Chondrocyte (in vitro differentiated cells): ENCODE data around the gene ELF1. TPM values are rescaled to one million over a fixed set of nuclear protein-coding genes. Genes with fewer than 3 reads are reported as not detected.

Experiments
- DNase-seq: peaks from one replicate; pipeline ENCODE4 v3.0.0; 2021; ENCODE audit warnings: mixed read lengths, low spot score
- H3K27ac Mint-ChIP-seq: one replicate; pipeline ENCODE4 v1.8.0; 2021; ENCODE audit warnings: mild to moderate bottlenecking, moderate library complexity, mixed read lengths; ENCODE audit not compliant: unreplicated experiment
- H3K27me3 Mint-ChIP-seq: 2 replicates; pipeline ENCODE4 v1.8.0; 2021; ENCODE audit warnings: low read depth, mixed read lengths
- H3K36me3 Mint-ChIP-seq: 2 replicates; pipeline ENCODE4 v1.8.0; 2021; ENCODE audit warnings: low read depth, mixed read lengths
- H3K4me1 Mint-ChIP-seq: 2 replicates; pipeline ENCODE4 v1.8.0; 2021; ENCODE audit warnings: low read depth, mild to moderate bottlenecking, mixed read lengths
- H3K4me3 Mint-ChIP-seq: one replicate; pipeline ENCODE4 v1.8.0; 2021; ENCODE audit warnings: mild to moderate bottlenecking, moderate library complexity, mixed read lengths; ENCODE audit not compliant: unreplicated experiment
- H3K9me3 Mint-ChIP-seq: 2 replicates; pipeline ENCODE4 v1.8.0; 2021; ENCODE audit warnings: low read depth, mixed read lengths
- CTCF ChIP-seq: fragments of 200-600 bp; sonication (generic); IDR thresholded peaks from 2 replicates; pipeline ENCODE4 v1.5.0; 2021; ENCODE audit warnings: antibody characterized with exemption, mild to moderate bottlenecking, moderate library complexity
- total RNA-seq: library from RNA; stranded (reverse); gene quantifications from 3 replicates; pipeline ENCODE4 v1.2.1, GENCODE V29; 2021

The ELF1 gene
- total RNA-seq, 1 donor from 2014 or later: 45.8 TPM

- H3K4me1 Mint-ChIP-seq: peaks cover 27% of the 10 kb centered on the region
- no peaks in the 10 kb centered on the region for H3K9me3 Mint-ChIP-seq
- TF ChIP-seq CTCF: no peak
- no peaks in the 10 kb centered on the region for H3K27me3 Mint-ChIP-seq
- H3K27ac Mint-ChIP-seq: no peak overlapping the region
- no peak overlapping the region for H3K4me3 Mint-ChIP-seq
- DNase-seq: no peak
- H3K36me3 Mint-ChIP-seq: no peaks in the 10 kb centered on the region
Observed at GRCh38 chr13:40973409-40973808, 45.7 kb downstream of the ELF1 start.

GRCh38 chr13:40971321-40971720 is 47.8 kb downstream of the ELF1 start:
- DNase-seq: no peak
- Mint-ChIP-seq H3K36me3 (no peaks in the 10 kb centered on the region), H3K4me1 (peaks cover 19% of the 10 kb centered on the region), H3K27ac (no peak overlapping the region), H3K27me3 (no peaks in the 10 kb centered on the region), H3K4me3 (no peak overlapping the region), H3K9me3 (no peaks in the 10 kb centered on the region)
- TF ChIP-seq CTCF: no peak

GRCh38 chr13:40970803-40971202 is 48.3 kb downstream of the ELF1 start:
- no peaks in the 10 kb centered on the region for H3K27me3 Mint-ChIP-seq
- H3K27ac Mint-ChIP-seq: no peak overlapping the region
- TF ChIP-seq CTCF: no peak
- H3K36me3 Mint-ChIP-seq: no peaks in the 10 kb centered on the region
- H3K4me1 Mint-ChIP-seq: peaks cover 19% of the 10 kb centered on the region
- H3K4me3 Mint-ChIP-seq: no peak overlapping the region
- DNase-seq: no peak
- H3K9me3 Mint-ChIP-seq: no peaks in the 10 kb centered on the region

- Mint-ChIP-seq H3K4me3 (no peak overlapping the region), H3K27me3 (no peaks in the 10 kb centered on the region), H3K9me3 (no peaks in the 10 kb centered on the region), H3K36me3 (no peaks in the 10 kb centered on the region), H3K4me1 (peaks cover 12% of the 10 kb centered on the region), H3K27ac (no peak overlapping the region)
- TF ChIP-seq CTCF: no peak
- DNase-seq: no peak
Observed at GRCh38 chr13:40969169-40969901, 49.8 kb downstream of the ELF1 start.

- Mint-ChIP-seq H3K27me3 (no peaks in the 10 kb centered on the region), H3K9me3 (no peaks in the 10 kb centered on the region), H3K36me3 (no peaks in the 10 kb centered on the region), H3K4me1 (peaks cover 15% of the 10 kb centered on the region), H3K27ac (no peak overlapping the region), H3K4me3 (no peak overlapping the region)
- no peak for DNase-seq
- TF ChIP-seq CTCF: no peak
Observed at GRCh38 chr13:40968416-40969000, 50.6 kb downstream of the ELF1 start.
